Colonic mucosa (tissue), 4 donors: Measurements from ENCODE around the gene METTL2B. TPM values are rescaled to one million over a fixed set of nuclear protein-coding genes. Genes with fewer than 3 reads are reported as not detected.
"Not testable (repeated sequence)": the region's sequence is repeated elsewhere in the genome, so short reads cannot be mapped to it uniquely, and the experiment has no call there.

Experiments used
- DNase-seq: peaks from one replicate; pipeline ENCODE4 v3.0.0-alpha.2; 2020
- H3K27ac ChIP-seq: fragments of 200-600 bp; one replicate; pipeline ENCODE4 v1.8.0; 2021
- H3K27me3 ChIP-seq: fragments of 200-600 bp; one replicate; pipeline ENCODE4 v1.8.0; 2021
- H3K36me3 ChIP-seq: fragments of 200-600 bp; one replicate; pipeline ENCODE4 v1.8.0; 2021
- H3K4me1 ChIP-seq: fragments of 200-600 bp; one replicate; pipeline ENCODE4 v1.8.0; 2021; ENCODE audit warnings: mild to moderate bottlenecking
- H3K4me3 ChIP-seq: fragments of 200-600 bp; one replicate; pipeline ENCODE4 v1.8.0; 2021
- H3K9ac ChIP-seq, 2 donors: one replicate each; pipeline ENCODE4 v1.7.0; 2013; ENCODE audit warnings: control low read depth in 2 of 2, low read depth in 2 of 2, low read length in 2 of 2
- H3K9me3 ChIP-seq: fragments of 200-600 bp; one replicate; pipeline ENCODE4 v1.8.0; 2021
- CTCF ChIP-seq: fragments of 200-600 bp; IDR thresholded peaks from one replicate; pipeline ENCODE4 v1.8.0; 2022; ENCODE audit warnings: antibody characterized with exemption, mild to moderate bottlenecking
- intact Hi-C: fragments of 100-400 bp; cut with DNase I; formaldehyde crosslinking; loops from one replicate; pipeline ENCODE4 v1.14.1; 2022
- total RNA-seq, 2 donors: library from RNA; stranded (reverse); fragmentation: NEBNext Ultra II Directional in 1 of 2; extraction: Animal tissue kit (Norgen Biotek cat#: 25700) in 1 of 2; gene quantifications; one replicate each; pipeline ENCODE4 v1.2.1, GENCODE V29; 2021
- donor health status: healthy.
- donor health status: DM: no; HTN: no; CAD: no.
- donor health status: DM: no; HTN: no; CAD: no.

METTL2B gene
- total RNA-seq, 2 donors from 2014 or later, result 24.6 to 36.8 TPM

GRCh38 chr7:128458956-128459355 is 17.6 kb upstream of the METTL2B start:
- Histone ChIP-seq H3K4me1 (no peaks in the 10 kb centered on the region), H3K36me3 (no peaks in the 10 kb centered on the region), H3K4me3 (no peak overlapping the region), H3K27ac (no peak overlapping the region), H3K9ac (peak overlapping the region in 1 of 2 donors; percentile 21), H3K9me3 (no peaks in the 10 kb centered on the region), H3K27me3 (no peaks in the 10 kb centered on the region)
- intact Hi-C loops, result no loop called here
- TF ChIP-seq CTCF, result no peak
- DNase-seq, result no peak

GRCh38 chr7:128459394-128459878 is 17.1 kb upstream of the METTL2B start:
- H3K9ac ChIP-seq, result no peak overlapping the region
- H3K36me3 ChIP-seq, result no peaks in the 10 kb centered on the region
- H3K27me3 ChIP-seq, result no peaks in the 10 kb centered on the region
- no peak overlapping the region for H3K4me3 ChIP-seq
- peak; percentile 78 for DNase-seq
- no peaks in the 10 kb centered on the region for H3K9me3 ChIP-seq
- intact Hi-C loops, result no loop called here
- TF ChIP-seq CTCF, result peak; percentile 78
- H3K4me1 ChIP-seq, result no peaks in the 10 kb centered on the region
- H3K27ac ChIP-seq, result no peak overlapping the region

- no peak for DNase-seq
- no peak overlapping the region for H3K27ac ChIP-seq
- no peaks in the 10 kb centered on the region for H3K36me3 ChIP-seq
- H3K4me3 ChIP-seq, result no peak overlapping the region
- no peak for TF ChIP-seq CTCF
- intact Hi-C loops, result no loop called here
- no peaks in the 10 kb centered on the region for H3K4me1 ChIP-seq
- no peaks in the 10 kb centered on the region for H3K9me3 ChIP-seq
- H3K9ac ChIP-seq, result no peak overlapping the region
- no peaks in the 10 kb centered on the region for H3K27me3 ChIP-seq
These were observed 14.1 kb upstream of the METTL2B start for GRCh38 chr7:128462460-128462859.

DNA sequence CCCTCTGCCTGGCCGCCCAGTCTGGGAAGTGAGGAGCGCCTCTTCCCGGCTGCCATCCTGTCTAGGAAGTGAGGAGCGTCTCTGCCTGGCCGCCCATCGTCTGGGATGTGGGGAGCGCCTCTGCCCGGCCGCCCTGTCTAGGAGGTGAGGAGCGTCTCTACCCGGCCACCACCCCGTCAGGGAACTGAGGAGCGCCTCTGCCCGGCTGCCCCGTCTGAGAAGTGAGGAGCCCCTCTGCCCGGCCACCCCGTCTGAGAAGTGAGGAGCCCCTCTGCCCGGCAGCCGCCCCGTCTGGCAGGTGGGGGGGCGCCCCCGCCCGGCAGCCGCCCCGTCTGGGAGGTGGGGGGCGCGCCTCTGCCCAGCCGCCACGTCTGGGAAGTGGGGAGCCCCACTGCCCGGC is 13.2 kb upstream of the METTL2B start:
- H3K36me3 ChIP-seq, H3K4me3 ChIP-seq, intact Hi-C loops, H3K27me3 ChIP-seq, DNase-seq, H3K4me1 ChIP-seq, H3K9me3 ChIP-seq, H3K9ac ChIP-seq, H3K27ac ChIP-seq: not testable (repeated sequence)

DNA sequence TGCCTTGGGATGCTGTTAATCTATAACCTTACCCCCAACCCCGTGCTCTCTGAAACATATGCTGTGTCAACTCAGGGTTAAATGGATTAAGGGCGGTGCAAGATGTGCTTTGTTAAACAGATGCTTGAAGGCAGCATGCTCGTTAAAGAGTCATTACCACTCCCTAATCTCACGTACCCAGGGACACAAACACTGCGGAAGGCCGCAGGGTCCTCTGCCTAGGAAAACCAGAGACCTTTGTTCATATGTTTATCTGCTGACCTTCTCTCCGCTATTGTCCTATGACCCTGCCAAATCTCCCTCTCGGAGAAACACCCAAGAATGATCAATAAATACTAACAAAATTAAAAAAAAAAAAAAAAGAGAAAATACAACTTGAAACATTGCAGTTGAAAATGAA is 12.6 kb upstream of the METTL2B start:
- H3K9me3 ChIP-seq, H3K9ac ChIP-seq, H3K36me3 ChIP-seq, DNase-seq, H3K4me3 ChIP-seq, H3K4me1 ChIP-seq, intact Hi-C loops, H3K27me3 ChIP-seq, H3K27ac ChIP-seq: not testable (repeated sequence)

DNA sequence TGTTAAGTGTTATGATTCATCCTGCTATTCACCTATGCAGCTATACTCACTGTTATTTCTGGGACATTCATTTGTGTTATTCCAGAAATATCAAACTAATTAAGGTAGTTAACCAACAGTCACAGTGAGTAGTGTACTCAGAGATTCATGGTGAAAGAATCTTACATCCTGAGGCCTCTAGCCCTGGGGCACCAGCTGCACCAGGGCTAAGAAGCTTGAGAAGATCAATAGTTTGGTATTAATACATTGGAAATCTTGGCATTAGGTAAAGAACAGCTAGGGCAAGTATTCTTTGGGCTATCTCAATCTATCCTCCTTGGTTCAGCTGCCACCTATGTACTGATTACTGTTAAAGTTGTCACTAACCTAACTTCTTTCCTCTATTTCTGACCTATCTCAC is 9.7 kb upstream of the METTL2B start:
- H3K4me1 ChIP-seq, H3K9ac ChIP-seq, H3K27ac ChIP-seq, DNase-seq, H3K27me3 ChIP-seq, H3K9me3 ChIP-seq, H3K4me3 ChIP-seq, H3K36me3 ChIP-seq, intact Hi-C loops: not testable (repeated sequence)

- H3K4me1 ChIP-seq, H3K9me3 ChIP-seq, H3K27me3 ChIP-seq, DNase-seq, H3K36me3 ChIP-seq: not testable (repeated sequence)
- peak overlapping the region; percentile 89 for H3K27ac ChIP-seq
- intact Hi-C loops, result loop anchor here (10.0 kb wide), 1 partner anchor 57 kb away; no protein-coding TSS in a partner anchor
- peak overlapping the region; percentile 68 to 91 for H3K9ac ChIP-seq
- peak overlapping the region; percentile 88 for H3K4me3 ChIP-seq
These were observed 765 bp downstream of the METTL2B start for GRCh38 chr7:128477336-128477690.

DNA sequence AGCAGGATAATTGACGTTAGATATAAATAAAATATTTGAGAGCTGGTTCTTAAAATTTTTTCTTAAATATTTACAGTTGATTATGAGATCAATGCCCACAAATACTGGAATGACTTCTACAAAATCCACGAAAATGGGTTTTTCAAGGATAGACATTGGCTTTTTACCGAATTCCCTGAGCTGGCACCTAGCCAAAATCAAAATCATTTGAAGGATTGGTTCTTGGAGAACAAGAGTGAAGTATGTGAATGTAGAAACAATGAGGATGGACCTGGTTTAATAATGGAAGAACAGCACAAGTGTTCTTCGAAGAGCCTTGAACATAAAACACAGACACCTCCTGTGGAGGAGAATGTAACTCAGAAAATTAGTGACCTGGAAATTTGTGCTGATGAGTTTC is 2.5 kb downstream of the METTL2B start:
- H3K9ac ChIP-seq, H3K4me3 ChIP-seq, H3K4me1 ChIP-seq, H3K27me3 ChIP-seq, DNase-seq, H3K27ac ChIP-seq, H3K9me3 ChIP-seq, H3K36me3 ChIP-seq: not testable (repeated sequence)
- intact Hi-C loops, result loop anchor here (10.0 kb wide), 1 partner anchor 56 kb away; no protein-coding TSS in a partner anchor

DNA sequence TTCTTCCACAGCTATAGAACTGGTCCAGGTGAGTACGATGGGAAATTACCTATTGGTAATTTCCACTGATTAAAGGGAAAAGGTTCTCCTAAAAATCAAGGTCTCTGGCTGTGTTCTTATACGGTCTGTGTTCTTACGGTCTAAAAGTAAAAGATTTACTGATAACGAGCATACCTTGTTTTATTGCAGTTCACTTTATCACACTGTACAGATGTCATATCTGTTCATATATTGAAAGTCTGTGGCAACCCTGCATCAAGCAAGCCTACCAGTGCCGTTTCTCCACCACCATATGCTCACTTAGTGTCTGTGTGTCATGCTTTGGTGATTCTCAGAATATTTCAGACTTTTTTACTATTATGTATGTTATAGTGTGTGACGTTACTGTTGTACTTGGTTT is 11.6 kb downstream of the METTL2B start:
- intact Hi-C loops, H3K9ac ChIP-seq, H3K36me3 ChIP-seq, H3K27ac ChIP-seq, DNase-seq, H3K27me3 ChIP-seq, H3K9me3 ChIP-seq, H3K4me1 ChIP-seq, H3K4me3 ChIP-seq: not testable (repeated sequence)
